HG03060 (cell line): ENCODE measurements around the gene FSCN2.
"Not testable (repeated sequence)": the region's sequence is repeated elsewhere in the genome, so short reads cannot be mapped to it uniquely, and the experiment has no call there.

Source experiments
- ATAC-seq: cut with Tn5 transposase; IDR thresholded peaks from one replicate; pipeline ENCODE4 v1.9.1; 2021; ENCODE audit warnings: low read depth, moderate number of reproducible peaks; ENCODE audit not compliant: unreplicated experiment

FSCN2 gene

DNA sequence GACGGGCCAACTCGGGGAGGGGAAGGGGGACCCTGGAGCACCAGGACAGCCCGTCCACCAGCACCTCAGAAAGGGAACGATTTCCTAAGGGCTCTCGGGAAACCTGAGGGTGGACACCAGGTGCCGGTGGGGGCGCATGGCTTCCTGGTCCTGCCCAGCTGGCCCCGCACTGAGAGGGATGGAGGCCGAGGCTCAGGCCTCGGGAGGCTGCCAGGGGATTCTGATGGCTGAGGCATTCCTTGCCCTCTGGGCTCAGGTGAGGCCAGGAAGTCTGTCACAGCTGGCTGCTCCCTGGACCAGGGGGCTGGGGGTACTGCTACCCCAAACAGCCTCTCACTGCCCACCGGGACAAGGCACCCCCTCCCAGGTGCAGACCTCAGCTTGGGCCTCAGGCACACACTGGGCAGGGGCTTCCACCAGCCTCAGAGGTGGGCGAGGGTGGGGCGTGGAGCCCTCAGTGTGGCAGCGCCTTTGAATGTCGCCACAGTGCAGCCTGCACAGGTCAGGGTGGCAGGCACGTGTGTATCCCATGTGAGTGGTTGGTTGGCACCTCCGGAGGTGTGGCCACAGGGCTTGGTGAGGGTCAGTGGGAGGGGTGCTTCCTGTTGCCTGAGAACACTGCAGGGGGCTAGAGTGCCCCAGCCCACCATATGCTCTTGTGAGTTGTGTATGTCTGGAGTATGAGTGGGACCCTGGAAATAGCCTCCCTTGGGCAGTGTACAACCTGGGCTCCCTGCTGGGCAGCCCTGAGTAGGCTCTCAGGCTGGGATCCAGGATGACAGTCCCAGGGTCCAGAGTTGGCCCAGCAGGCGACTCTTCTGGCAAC lies 3.9 kb upstream of the FSCN2 start:
- ATAC-seq, result no peak

DNA sequence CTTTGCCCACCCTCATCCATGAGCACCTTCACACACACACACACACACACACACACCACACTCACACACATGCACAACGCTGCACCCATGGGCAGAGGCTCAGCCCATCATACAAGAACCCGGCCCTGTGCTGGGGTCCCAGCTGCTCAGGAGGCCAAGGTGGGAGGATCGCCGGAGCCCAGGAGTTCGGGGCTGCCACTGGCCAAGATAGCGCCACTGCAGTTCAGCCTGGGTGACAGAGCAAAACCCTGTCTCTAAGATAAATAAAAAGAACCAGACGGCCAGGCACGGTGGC lies 3.4 kb upstream of the FSCN2 start:
- ATAC-seq, result no peak

DNA sequence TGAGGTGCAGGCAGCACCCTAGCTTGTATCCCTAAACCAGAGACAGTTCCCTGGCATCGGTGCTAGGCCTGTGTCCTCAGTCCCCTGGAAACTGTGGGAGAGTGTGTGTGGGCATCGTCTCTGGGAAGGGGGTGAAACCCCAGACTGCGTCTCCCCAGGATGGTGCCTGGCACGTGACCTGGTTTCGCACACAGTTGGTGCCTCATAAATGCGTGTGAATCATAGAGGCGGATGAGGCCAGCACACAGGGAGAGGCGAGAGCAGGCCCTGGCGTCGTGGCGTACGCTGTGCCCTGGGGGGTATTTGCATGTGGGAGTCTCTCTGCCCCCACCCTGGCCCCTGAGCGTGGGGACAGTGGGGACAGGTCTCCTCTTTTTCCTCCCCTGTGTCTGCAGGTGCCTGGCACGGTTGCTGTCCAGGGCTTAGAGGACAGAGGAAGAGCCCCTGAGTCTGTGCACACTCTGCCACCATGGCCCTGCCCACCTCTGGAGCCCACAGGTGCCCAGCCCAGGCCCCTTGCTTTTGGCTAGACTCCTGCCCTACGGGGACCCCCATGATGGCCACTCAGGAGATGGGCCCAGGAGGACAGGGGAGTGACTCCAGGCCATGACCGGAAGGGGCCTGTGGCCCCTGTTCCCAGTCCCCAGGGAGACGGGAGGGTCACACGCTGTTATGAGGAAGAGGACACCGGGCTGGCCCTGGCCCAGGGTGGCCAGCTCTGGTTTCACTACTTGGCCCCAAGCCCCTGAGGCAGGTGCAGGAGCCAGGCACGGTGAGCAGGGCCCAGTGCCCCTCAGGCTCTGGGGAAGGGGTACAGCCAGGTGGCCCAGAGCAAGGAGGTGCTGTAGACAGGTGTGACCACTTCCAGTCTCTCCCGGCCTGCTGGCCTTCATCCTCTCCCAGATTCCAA lies 1.3 kb upstream of the FSCN2 start:
- ATAC-seq, result no peak

DNA sequence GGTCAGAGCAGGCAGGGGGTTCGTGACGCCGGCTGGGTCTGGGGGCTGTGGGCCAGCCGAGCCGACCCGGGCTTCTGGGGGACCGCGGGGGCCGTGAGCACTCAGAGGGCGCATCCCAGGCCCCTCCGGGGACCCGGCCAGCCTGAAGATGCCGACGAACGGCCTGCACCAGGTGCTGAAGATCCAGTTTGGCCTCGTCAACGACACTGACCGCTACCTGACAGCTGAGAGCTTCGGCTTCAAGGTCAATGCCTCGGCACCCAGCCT lies 140 bp downstream of the FSCN2 start:
- ATAC-seq, result no peak

DNA sequence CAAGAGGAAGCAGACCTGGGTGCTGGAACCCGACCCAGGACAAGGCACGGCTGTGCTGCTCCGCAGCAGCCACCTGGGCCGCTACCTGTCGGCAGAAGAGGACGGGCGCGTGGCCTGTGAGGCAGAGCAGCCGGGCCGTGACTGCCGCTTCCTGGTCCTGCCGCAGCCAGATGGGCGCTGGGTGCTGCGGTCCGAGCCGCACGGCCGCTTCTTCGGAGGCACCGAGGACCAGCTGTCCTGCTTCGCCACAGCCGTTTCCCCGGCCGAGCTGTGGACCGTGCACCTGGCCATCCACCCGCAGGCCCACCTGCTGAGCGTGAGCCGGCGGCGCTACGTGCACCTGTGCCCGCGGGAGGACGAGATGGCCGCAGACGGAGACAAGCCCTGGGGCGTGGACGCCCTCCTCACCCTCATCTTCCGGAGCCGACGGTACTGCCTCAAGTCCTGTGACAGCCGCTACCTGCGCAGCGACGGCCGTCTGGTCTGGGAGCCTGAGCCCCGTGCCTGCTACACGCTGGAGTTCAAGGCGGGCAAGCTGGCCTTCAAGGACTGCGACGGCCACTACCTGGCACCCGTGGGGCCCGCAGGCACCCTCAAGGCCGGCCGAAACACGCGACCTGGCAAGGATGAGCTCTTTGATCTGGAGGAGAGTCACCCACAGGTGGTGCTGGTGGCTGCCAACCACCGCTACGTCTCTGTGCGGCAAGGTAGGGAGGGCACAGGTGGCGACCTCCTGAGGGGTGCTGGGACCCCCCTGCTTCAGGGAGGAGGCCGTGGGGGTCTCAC lies 667 bp downstream of the FSCN2 start:
- ATAC-seq, result no peak

DNA sequence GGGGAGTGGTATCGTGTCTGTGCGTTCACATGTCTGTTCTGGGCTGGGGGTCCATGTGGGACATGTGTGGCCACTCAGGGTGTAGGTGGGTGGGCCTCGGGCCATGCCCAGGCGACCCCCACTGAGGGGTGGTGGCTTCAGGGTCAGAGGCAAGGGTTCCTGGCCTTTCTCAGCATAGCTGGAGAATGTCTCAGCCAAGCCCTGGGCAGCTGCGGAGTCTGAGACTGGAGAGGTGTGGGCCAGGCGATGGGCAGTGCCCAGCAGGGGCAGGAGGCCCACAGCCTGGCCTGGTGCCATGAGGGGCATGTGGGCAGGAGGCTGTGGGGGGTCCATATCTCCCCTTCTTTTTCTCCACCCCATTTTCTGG lies 1.2 kb downstream of the FSCN2 start:
- no peak for ATAC-seq

DNA sequence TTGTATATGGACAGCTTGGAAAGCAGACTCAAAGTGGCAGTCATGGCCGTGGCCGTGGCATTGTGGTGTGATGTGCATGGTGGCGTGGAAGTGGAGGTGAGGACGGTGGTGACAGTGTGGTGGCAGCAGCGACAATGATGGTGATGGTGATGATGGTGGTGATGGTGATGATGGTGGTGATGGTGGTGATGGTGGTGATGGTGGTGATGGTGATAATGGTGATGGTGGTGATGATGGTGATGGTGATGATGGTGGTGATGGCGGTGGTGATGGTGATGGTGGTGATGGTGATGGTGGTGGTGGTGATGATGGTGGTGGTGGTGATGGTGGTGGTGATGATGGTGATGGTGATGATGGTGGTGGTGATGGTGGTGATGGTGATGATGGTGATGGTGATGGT lies 2.8 kb downstream of the FSCN2 start:
- not testable (repeated sequence) for ATAC-seq

DNA sequence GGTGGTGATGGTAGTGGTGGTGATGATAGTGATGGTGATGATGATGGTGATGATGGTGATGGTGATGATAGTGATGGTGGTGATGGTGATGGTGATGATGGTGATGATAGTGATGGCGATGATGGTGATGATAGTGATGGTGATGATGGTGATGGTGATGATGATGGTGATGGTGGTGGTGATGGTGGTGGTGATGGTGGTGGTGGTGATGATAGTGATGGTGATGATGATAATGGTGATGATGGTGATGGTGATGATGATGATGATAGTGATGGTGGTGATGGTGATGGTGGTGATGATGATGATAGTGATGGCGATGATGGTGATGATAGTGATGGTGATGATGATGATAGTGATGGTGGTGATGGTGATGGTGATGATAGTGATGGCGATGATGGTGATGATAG lies 3.8 kb downstream of the FSCN2 start:
- ATAC-seq, result not testable (repeated sequence)

DNA sequence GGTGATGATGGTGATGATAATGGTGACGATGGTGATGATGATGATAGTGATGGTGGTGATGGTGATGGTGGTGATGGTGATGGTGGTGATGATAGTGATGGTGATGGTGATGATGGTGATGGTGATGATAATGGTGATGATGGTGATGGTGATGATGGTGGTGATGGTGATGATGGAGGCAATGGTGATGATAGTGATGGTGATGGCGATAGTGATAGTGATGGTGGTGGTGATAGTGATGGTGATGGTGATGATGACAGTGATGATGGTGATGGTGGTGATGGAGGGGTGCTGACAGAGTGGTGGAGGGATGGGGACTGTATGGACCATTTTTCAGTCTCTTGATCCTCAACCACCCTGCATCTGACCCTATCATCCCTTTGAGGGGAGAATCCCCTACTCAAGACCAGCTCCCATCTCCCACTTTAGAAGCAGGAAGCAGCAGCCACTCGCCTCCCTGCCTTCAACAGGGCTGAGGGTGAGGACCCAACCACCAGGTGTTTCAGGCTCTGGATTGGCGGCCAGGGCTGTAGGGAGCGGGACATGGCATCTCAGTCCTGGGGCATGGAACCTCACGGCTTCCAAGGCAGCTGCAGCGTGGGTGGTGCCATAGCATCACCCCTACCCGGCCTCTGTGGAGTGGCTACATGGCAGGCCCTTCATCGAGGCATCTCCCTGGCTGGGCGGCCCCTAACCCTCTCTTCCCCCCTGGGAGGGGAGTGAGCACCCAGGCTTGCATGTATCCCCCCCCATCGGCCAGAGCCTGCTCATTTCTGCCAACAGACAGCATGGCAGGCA lies 4.5 kb downstream of the FSCN2 start:
- ATAC-seq, result no peak

DNA sequence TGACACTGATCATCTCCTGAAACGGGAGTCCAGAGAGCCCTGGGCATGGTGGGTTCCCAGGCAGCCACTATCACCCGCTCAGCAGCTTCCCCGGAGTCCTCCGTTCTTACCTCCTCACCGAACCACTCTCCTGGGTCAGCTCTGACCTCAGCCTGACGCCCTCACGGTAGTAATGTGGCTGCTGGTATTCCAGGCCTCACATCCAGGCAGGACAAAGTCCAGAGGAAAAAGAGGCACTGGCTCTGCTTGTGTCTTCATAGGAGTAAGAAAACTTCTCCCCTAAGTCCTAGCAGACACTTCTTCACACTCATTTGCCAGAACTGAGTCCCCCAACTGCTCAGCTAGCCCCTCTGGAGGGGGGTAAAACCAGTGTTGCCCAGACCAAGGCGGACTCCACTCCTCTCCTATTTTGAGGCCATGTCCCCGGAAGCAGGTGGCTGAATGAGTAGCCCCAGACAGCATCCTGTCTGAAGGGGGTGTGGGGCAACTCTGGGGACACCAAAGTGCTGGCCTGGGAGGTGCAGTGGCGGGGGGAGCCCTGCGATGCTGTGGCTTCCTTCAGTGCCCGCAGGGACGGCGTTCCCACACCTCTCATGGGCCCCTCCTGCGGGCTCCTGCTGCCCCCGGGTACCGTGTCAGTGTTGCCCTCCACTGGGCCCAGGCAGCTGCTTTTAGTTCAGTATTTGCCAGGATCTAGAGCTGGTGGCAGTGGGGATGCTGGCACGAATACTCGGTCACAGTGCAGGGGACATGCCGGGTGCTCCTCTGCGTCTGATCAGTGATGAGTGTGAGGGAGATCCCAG lies 5.4 kb downstream of the FSCN2 start:
- ATAC-seq, result no peak

DNA sequence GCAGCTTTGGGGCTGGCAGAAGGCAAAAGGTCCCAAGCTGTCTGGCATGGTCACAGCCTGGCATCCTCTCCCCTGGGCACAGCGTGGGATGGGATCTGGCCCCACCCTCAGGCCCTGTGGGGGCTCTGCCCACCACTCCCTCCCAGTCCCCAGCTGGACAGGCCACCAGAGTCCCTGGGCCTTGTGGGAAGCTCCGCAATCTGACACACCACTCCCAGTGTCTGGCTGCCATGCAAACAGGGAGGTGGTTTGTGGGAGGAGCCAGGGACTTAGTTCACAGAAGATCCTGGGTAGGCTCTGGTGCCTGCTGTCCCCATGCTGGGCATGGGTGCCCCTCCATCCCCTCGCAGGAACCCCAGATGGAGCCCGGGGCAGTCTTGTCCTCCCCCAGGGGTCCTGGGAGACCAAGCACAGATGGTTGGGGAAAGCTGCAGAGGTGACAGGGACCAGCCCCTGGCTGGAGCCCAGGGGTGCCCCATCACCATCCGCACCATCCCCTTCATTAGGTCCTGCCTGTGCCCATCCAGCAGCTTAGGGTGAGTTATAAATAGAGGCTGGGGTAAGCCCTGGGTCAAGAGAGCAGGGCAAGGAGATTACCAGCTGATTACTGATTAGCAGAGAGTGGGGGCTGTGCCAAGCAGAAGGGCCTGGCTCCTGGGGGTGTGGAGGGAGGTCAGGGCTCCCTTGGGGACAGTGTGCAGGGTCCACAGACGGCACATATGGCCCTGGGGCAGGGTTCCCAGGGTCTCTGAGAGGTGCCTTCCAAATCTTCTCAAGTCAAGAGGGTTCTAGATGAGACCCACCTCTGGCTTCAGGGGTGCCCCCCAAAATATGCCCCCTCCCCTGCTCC lies 6.2 kb downstream of the FSCN2 start:
- no peak for ATAC-seq

DNA sequence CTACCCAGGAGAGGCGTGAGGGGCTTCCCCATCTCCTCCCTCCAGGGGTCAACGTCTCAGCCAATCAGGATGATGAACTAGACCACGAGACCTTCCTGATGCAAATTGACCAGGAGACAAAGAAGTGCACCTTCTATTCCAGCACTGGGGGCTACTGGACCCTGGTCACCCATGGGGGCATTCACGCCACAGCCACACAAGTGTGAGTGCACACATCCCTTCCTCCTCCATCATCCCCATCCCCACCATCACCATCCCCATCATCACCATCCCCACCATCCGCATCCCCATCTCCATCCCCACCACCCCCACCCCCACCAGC lies 6.8 kb downstream of the FSCN2 start:
- no peak for ATAC-seq

DNA sequence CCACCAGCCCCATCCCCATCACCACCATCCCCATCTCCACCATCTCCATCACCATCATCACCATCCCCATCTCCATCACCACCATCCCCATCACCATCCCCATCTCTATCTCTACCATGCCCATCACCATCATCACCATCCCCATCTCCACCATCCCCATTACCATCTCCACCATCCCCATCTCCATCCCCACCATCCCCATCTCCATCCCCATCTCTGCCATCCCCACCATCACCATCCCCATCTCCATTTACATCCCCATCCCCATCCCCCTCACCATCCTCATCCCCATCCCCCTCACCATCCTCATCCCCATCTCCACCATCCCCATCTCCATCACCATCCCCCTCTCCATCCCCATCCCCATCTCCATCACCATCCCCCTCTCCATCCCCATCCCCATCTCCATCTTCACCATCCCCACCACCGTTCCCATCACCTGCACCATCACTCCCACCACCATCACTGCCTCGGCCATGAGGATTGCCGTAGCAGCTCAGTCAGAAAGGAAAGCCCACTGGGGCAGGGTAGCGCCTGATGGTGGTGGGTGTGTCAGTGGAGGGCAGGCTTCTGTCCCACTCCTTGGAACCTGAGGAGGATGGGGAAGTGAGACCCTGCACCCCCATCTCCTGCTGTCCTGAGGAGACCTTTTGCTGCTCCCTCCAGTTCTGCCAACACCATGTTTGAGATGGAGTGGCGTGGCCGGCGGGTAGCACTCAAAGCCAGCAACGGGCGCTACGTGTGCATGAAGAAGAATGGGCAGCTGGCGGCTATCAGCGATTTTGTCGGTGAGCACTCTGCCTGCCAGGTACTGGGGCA lies 7.5 kb downstream of the FSCN2 start:
- no peak for ATAC-seq

DNA sequence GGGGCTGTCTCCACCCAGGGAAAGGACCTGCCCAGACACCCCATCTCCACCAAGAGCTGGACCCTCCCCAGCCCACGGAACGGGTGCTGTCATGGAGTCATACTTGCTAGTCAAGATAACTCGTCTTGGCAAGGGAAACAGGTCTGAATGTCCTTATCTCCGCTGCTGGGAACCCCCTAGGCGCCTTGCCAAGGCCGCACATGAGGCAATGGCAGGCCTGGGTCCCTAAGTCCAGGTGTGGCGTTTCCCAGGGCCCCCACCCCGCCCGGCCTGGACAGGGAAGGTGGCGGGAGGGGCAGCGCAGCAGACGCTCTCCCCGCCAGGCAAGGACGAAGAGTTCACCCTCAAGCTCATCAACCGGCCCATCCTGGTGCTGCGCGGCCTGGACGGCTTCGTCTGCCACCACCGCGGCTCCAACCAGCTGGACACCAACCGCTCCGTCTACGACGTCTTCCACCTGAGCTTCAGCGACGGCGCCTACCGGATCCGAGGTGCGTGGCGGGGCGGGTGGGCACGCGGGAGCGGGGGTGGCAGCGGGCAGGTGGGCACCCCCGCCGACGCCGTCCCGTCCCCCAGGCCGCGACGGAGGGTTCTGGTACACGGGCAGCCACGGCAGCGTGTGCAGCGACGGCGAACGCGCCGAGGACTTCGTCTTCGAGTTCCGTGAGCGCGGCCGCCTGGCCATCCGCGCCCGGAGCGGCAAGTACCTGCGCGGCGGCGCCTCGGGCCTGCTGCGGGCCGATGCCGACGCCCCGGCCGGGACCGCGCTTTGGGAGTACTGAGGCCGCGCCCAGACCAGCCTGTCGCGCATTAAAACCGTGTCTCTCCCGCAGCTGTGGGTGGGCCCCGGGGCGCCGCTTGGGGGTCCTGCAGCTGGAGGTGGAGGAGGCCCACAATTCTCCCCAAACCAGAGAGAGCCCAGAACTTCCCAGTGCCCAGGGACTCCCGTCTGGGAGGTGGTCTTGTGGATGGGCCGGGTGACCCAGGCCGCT lies 8.4 kb downstream of the FSCN2 start:
- no peak for ATAC-seq

DNA sequence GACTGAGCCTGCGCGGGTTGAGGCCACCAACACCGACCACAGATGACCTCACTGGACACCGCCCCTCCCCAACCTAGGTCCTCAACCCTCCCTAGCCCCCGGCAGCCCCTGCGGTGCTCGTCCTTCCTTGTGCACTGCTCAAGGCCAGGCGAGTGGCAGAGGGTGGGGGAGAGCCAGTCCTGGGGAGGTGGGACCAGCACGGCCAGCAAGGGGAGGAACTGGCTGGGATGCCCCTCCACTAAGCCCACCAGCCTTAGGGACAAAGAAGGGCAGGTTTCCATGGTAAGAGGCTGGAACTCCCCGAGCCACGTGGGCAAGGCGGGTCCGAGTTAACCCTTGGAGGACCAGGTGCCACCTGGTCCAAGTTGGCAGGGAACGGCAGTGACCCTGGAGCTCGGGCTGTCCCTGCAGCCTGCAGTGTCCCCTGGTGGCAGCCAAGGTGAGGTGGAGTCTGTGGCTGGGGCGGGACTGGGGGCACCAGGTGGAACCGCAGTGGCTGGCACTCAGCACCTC lies 9.2 kb downstream of the FSCN2 start:
- no peak for ATAC-seq

DNA sequence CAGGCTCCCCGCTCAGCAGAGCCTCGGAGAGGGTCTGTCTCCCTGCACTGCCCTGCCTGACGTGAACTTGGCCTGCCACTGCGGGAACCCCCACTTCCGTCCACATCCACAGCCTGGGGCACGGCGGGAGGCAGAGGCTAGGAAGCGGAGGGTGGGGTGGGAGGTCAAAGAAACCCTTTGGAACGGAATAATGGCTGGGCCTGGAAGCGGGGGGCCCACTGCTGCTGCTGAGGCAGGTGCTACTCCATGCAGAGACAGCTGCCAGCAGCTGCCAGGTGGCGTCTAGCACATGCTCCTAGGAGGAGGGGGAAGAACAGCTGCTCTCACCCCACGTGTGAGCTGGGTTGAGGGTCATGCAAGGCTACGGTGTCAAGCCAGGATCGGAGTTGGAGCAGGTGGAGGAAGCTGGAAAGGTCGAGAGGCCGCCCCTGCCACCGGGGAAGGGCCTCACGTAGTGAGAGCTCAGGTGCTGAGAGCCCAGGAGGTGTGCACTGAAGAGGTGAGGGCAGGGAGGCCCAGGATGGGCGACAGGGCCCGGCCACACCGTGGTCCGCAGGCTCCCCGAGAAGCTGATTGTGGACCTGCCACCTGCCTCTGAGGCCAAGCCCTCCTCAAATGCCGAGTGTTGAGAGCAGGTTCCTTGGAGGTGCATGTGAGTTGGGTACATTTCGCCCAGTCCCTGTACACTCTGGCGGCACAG lies 9.8 kb downstream of the FSCN2 start:
- no peak for ATAC-seq
